Kidney epithelial cell (primary cell): Measurements from ENCODE around the gene YBX2. TPM values are rescaled to one million over a fixed set of nuclear protein-coding genes. Genes with fewer than 3 reads are reported as not detected.

Experiments used
- DNase-seq: peaks from one replicate; pipeline ENCODE4 v3.0.0-alpha.2; 2010; ENCODE audit warnings: low read depth
- H3K27me3 ChIP-seq: 2 replicates; pipeline ENCODE4 v1.6.0; 2011; ENCODE audit warnings: low read length; ENCODE audit not compliant: control insufficient read depth, insufficient read depth
- H3K36me3 ChIP-seq: 2 replicates; pipeline ENCODE4 v1.5.1; 2011; ENCODE audit warnings: low read length; ENCODE audit not compliant: control insufficient read depth, insufficient read depth
- H3K4me3 ChIP-seq: 2 replicates; pipeline ENCODE4 v1.5.1; 2011; ENCODE audit warnings: low read depth, mild to moderate bottlenecking, control low read depth, low read length
- CTCF ChIP-seq: IDR thresholded peaks from 2 replicates; pipeline ENCODE4 v1.5.1; 2011; ENCODE audit warnings: mild to moderate bottlenecking, moderate library complexity, low read length, control low read depth, inconsistent platforms; ENCODE audit not compliant: insufficient read depth, poor library complexity, severe bottlenecking
- total RNA-seq: library from RNA; depleted of rRNA; stranded (reverse); fragments of >200 nt; gene quantifications from 2 replicates; pipeline ENCODE4 v1.2.3, GENCODE V29; 2015

The YBX2 gene
- total RNA-seq, 1 donor from 2014 or later: 0.08 TPM

GRCh38 chr17:7307686-7308624 lies 13.5 kb upstream of the YBX2 start:
- no peak for TF ChIP-seq CTCF
- no peak for DNase-seq
- Histone ChIP-seq H3K4me3 (peak overlapping the region; percentile 56), H3K27me3 (no peaks in the 10 kb centered on the region), H3K36me3 (peaks cover 7% of the 10 kb centered on the region)

GRCh38 chr17:7306911-7307685 lies 12.7 kb upstream of the YBX2 start, which contains the start of gene EIF5A:
TSS of gene EIF5A (plus strand) at chr17:7307628. CDS start at chr17:7309636, 2,008 bp downstream.
- H3K36me3 ChIP-seq: peaks cover 5% of the 10 kb centered on the region
- peak; percentile 99 for DNase-seq
- peak within 1 kb of the TSS; percentile 56 for H3K4me3 ChIP-seq
- no peaks in the 10 kb centered on the region for H3K27me3 ChIP-seq
- TF ChIP-seq CTCF: no peak

- H3K4me3 ChIP-seq: no peak overlapping the region
Measured at GRCh38 chr17:7304179-7304578, 9.7 kb upstream of the YBX2 start.

GRCh38 chr17:7296189-7296861 lies 1.9 kb upstream of the YBX2 start:
- TF ChIP-seq CTCF: peak; percentile 70
- H3K36me3 ChIP-seq: no peaks in the 10 kb centered on the region
- DNase-seq: no peak
- H3K27me3 ChIP-seq: peaks cover 38% of the 10 kb centered on the region
- no peak overlapping the region for H3K4me3 ChIP-seq

More at GRCh38 chr17:7304179-7304578, 9.7 kb upstream of the YBX2 start:
- Histone ChIP-seq H3K36me3 (no peaks in the 10 kb centered on the region), H3K27me3 (no peaks in the 10 kb centered on the region)
- TF ChIP-seq CTCF: no peak
- DNase-seq: no peak

GRCh38 chr17:7295230-7296180 lies 1.1 kb upstream of the YBX2 start:
- no peak for DNase-seq
- Histone ChIP-seq H3K27me3 (peaks cover 45% of the 10 kb centered on the region), H3K4me3 (no peak overlapping the region), H3K36me3 (no peaks in the 10 kb centered on the region)
- TF ChIP-seq CTCF: peak; percentile 18
